Tibial nerve (tissue), 4 donors: ENCODE results near the gene MIOS. TPM values are rescaled to one million over a fixed set of nuclear protein-coding genes. Genes with fewer than 3 reads are reported as not detected.

Source experiments
- DNase-seq, 2 donors: peaks; one replicate each; pipeline ENCODE4 v3.0.0-alpha.2; 2019; ENCODE audit warnings: low spot score in 2 of 2
- H3K27ac ChIP-seq, 4 donors: fragments of 200-600 bp; sonication (generic) in 3 of 4; one replicate each; pipeline ENCODE4 v1.5.1; 2017 to 2019; ENCODE audit warnings: mild to moderate bottlenecking in 1 of 4
- H3K27me3 ChIP-seq, 2 donors: fragments of 200-600 bp; sonication (generic) in 1 of 2; one replicate each; pipeline versions ENCODE4 v1.5.1 to v1.6.0; 2017 to 2019
- H3K36me3 ChIP-seq, 3 donors: fragments of 200-600 bp; sonication (generic); one replicate each; pipeline ENCODE4 v1.5.1; 2018 to 2019
- H3K4me1 ChIP-seq, 4 donors: fragments of 200-600 bp; sonication (generic) in 3 of 4; one replicate each; pipeline ENCODE4 v1.5.1; 2017 to 2019
- H3K4me3 ChIP-seq, 4 donors: fragments of 200-600 bp; sonication (generic) in 3 of 4; one replicate each; pipeline ENCODE4 v1.5.1; 2017 to 2019; ENCODE audit warnings: mild to moderate bottlenecking in 1 of 4, moderate library complexity in 1 of 4
- H3K9me3 ChIP-seq, 4 donors: fragments of 200-600 bp; sonication (generic) in 3 of 4; one replicate each; pipeline ENCODE4 v1.5.1; 2017 to 2019
- EP300 ChIP-seq, 2 donors: sonication (generic); formaldehyde crosslinking; IDR thresholded peaks; one replicate each; pipeline ENCODE4 v1.6.1; 2017; ENCODE audit warnings: antibody characterized with exemption in 2 of 2, mild to moderate bottlenecking in 1 of 2
- POLR2A ChIP-seq, 2 donors: fragments of 450-650 bp; IDR thresholded peaks; one replicate each; pipeline ENCODE4 v1.6.1; 2017; ENCODE audit warnings: antibody characterized with exemption in 2 of 2, mild to moderate bottlenecking in 2 of 2, moderate library complexity in 2 of 2
- WGBS, 2 donors: methylation state at CpG; one replicate each; pipeline ENCODE4 v1.1.5; 2018; 5-methylcytosine and 5-hydroxymethylcytosine counted together
- total RNA-seq, 4 donors: library from RNA; depleted of rRNA; stranded (reverse); fragments of >200 nt; gene quantifications; one replicate each; pipeline ENCODE4 v1.1.0, GENCODE V29; 2016
- TF ChIP-seq, protein P1 (sequence below), 5 experiments: fragments of 200-600 bp in 3 of 5; fragments of 450-650 bp in 2 of 5; sonication (generic) in 3 of 5; IDR thresholded peaks; one replicate each; pipeline ENCODE4 v1.5.1; 2016 to 2019; ENCODE audit warnings: antibody characterized with exemption in 5 of 5, mild to moderate bottlenecking in 3 of 5, moderate library complexity in 2 of 5

The MIOS gene
- total RNA-seq, 4 donors from 2014 or later: 35.9 to 80.4 (median 61.9) TPM

DNA sequence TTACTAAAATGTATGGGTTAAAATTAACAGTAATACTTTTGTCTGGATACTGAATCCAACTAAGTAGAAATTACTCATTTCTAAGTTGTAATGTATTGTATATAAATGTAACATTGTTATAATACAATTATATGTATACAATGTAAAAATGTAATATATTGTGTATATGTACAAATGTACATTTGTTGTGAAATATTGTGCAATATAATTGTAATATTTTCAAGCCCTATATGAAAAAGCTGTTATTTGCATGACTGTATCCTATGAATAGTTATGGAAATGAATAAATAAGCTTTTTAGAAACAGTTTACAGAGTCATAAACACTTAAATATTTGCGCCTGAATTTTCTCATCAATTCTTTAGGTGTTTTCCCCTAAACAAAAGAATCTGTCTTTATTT, 53.6 kb downstream of the MIOS start:
- WGBS, 2 donors: 78 to 82% methylated on average over 1 of the region's 1 CpG
- no peaks in the 10 kb centered on the region for H3K27me3 ChIP-seq
- H3K27ac ChIP-seq: no peak overlapping the region
- no peaks in the 10 kb centered on the region for H3K36me3 ChIP-seq
- no peaks in the 10 kb centered on the region for H3K4me1 ChIP-seq
- H3K4me3 ChIP-seq: no peak overlapping the region
- no peak for DNase-seq
- TF ChIP-seq EP300 (IDR thresholded peaks at IDR 0.05) (no peak), POLR2A (IDR thresholded peaks at IDR 0.05) (no peak)
- TF ChIP-seq, protein P1, sequence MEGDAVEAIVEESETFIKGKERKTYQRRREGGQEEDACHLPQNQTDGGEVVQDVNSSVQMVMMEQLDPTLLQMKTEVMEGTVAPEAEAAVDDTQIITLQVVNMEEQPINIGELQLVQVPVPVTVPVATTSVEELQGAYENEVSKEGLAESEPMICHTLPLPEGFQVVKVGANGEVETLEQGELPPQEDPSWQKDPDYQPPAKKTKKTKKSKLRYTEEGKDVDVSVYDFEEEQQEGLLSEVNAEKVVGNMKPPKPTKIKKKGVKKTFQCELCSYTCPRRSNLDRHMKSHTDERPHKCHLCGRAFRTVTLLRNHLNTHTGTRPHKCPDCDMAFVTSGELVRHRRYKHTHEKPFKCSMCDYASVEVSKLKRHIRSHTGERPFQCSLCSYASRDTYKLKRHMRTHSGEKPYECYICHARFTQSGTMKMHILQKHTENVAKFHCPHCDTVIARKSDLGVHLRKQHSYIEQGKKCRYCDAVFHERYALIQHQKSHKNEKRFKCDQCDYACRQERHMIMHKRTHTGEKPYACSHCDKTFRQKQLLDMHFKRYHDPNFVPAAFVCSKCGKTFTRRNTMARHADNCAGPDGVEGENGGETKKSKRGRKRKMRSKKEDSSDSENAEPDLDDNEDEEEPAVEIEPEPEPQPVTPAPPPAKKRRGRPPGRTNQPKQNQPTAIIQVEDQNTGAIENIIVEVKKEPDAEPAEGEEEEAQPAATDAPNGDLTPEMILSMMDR (IDR thresholded peaks at IDR 0.05): no peak
- H3K9me3 ChIP-seq: no peaks in the 10 kb centered on the region

DNA sequence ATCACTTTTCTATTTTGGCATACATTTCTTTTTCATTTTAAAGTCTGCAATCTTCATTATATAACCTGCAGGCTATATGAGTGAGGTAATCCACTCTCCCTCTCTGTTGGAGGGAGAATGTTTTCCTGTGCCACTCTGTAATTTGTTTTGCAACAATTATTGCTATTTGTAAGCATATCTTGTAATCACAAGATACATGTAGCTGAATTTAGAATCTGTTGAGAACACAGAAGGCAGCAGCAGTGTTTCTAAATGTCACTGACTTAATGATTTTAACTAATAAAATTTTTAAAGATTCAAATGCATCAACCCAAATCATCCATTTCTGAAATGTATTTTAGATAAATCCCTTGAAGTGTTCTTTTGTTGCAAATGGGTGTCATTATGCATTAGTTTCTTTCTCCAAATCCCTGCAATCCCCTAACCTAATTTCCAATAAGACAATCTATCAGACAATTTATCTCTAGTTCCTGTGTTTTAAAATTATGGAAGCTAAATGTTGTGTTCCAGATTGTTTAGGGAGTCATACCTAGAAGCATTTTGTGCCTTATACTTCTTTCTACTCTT, 54.0 kb downstream of the MIOS start:
- no peaks in the 10 kb centered on the region for H3K27me3 ChIP-seq
- H3K27ac ChIP-seq: no peak overlapping the region
- no peak for DNase-seq
- no peaks in the 10 kb centered on the region for H3K4me1 ChIP-seq
- no peak overlapping the region for H3K4me3 ChIP-seq
- no peaks in the 10 kb centered on the region for H3K36me3 ChIP-seq
- TF ChIP-seq EP300 (IDR thresholded peaks at IDR 0.05): no peak
- TF ChIP-seq, protein P1 (IDR thresholded peaks at IDR 0.05): no peak
- no peak for TF ChIP-seq POLR2A (IDR thresholded peaks at IDR 0.05)
- H3K9me3 ChIP-seq: no peaks in the 10 kb centered on the region

DNA sequence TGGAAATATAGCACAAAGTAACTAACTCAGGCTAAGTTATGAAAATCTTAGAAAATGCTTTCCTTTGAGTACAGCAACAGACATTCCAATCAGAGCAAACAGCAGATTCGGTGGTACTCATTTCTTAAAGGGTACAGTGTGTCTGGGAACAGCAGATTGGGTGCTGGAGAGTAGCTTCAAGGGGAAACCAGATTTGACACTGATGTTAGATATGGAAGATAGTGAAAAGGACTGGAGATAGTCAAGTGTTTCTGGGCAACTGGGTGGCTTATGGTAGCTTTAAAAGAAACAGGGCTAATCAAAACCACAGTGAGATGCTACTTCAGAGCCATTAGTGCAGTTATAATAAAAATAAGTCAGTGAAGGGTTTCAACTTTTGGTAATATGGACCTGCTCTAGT, 61.8 kb downstream of the MIOS start:
- Histone ChIP-seq H3K4me1 (no peaks in the 10 kb centered on the region), H3K36me3 (no peaks in the 10 kb centered on the region), H3K27me3 (no peaks in the 10 kb centered on the region), H3K4me3 (no peak overlapping the region), H3K9me3 (peaks cover 0 to 7% (median 0%) of the 10 kb centered on the region in 4 donors), H3K27ac (no peak overlapping the region)
- DNase-seq: no peak
- TF ChIP-seq POLR2A (IDR thresholded peaks at IDR 0.05) (no peak), EP300 (IDR thresholded peaks at IDR 0.05) (no peak)
- TF ChIP-seq, protein P1 (IDR thresholded peaks at IDR 0.05): no peak
- WGBS, 2 donors: 71 to 79% methylated on average over 1 of the region's 1 CpG

DNA sequence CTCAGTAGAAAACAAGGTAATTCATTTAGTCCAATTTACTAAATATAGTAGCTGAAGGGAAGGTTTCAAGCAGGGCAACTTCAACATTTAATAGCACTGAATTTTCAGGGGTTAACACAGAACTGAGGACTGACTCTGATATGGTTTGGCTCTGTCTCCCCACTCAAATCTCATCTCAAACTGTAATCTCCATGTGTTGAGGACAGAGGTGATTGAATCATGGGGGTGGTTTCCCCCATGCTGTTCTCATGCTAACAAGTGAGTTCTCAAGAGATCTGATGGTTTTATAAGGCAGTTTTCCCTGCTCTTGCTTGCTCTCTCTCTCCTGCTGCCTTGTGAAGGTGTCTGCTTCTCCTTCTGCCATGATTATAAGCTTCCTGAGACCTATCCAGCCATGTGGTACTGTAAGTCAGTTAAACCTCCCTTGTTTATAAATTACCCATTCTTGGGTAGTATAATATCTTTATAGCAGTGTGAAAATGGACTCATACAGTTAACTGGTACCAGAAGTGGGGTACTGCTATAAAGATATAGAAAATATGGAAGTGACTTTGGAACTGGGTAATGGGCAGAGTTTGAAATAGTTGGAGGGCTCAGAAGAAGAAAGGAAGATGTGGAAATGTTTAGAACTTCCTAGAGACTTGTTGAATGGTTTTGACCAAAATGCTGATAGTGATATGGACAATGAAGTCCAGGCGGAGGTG, 64.1 kb downstream of the MIOS start:
- no peak for TF ChIP-seq POLR2A (IDR thresholded peaks at IDR 0.05)
- no peaks in the 10 kb centered on the region for H3K4me1 ChIP-seq
- WGBS, 2 donors: 97 to 100% methylated on average over 1 of the region's 1 CpG
- H3K9me3 ChIP-seq: peaks cover 0 to 7% (median 0%) of the 10 kb centered on the region in 4 donors
- no peak overlapping the region for H3K27ac ChIP-seq
- H3K4me3 ChIP-seq: no peak overlapping the region
- no peak for DNase-seq
- H3K36me3 ChIP-seq: peaks cover 0 to 18% (median 0%) of the 10 kb centered on the region in 3 donors
- H3K27me3 ChIP-seq: no peaks in the 10 kb centered on the region

DNA sequence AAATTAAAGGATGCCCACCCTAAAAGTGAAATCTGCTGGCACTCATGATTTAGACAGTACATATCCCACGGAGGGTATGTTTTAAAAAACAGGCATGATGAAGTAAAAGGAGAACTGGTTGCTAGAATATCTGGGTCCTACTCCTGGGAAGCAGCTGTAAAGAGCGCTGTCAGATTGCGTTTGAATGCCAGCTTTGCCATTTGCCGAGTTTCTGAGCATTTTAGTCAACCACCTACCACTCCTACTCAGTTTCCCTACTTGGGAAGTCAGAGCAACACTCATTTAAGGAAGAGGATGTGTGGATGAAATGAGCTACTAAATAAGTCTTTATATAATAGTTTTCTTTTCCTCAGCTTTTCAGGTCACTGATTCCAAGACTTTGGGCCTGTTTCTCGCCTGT, 72.7 kb downstream of the MIOS start:
- Histone ChIP-seq H3K4me1 (peaks cover 0 to 24% (median 8%) of the 10 kb centered on the region in 4 donors), H3K9me3 (no peaks in the 10 kb centered on the region), H3K4me3 (peak overlapping the region; percentile 73 to 96 (median 80)), H3K27ac (peak overlapping the region in 3 of 4 donors; percentile 89 to 94 (median 90)), H3K36me3 (peaks cover 0 to 33% (median 0%) of the 10 kb centered on the region in 3 donors), H3K27me3 (no peaks in the 10 kb centered on the region)
- DNase-seq: no peak
- no peak for TF ChIP-seq POLR2A (IDR thresholded peaks at IDR 0.05)
- TF ChIP-seq, protein P1 (IDR thresholded peaks at IDR 0.05): no peak
- no peak for TF ChIP-seq EP300 (IDR thresholded peaks at IDR 0.05)
- WGBS, 2 donors: 20 to 22% methylated on average over 5 of the region's 5 CpGs
